GM12878 (cell line): ENCODE measurements around the gene OR6C65. TPM values are rescaled to one million over a fixed set of nuclear protein-coding genes. Genes with fewer than 3 reads are reported as not detected.

ENCODE experiments used
- ATAC-seq: fragments of 200-7000 bp; cut with Tn5 transposase; 3 replicates; pipeline ENCODE4 v1.9.1; 2020; ENCODE audit warnings: mild to moderate bottlenecking, moderate library complexity
- BruUV-seq: library from RNA; stranded (reverse); fragments of 400-500 nt; replicated peaks from 2 replicates; lab custom pipeline; 2021; lab: Mats Ljungman, UMichigan
- CTCF ChIA-PET: fragments of 300-600 bp; sonication (Branson Sonifier 250); formaldehyde crosslinking; extraction: SDS; loops from one replicate; lab custom pipeline; 2021; ENCODE audit warnings: inconsistent platforms; lab: Yijun Ruan, JAX
- POLR2A ChIA-PET: fragments of 350-600 bp; formaldehyde crosslinking; extraction: SDS; loops from one replicate; lab custom pipeline; 2021; ENCODE audit warnings: inconsistent platforms; lab: Charles Lee
- RAD21 ChIA-PET: fragments of 300-600 bp; sonication (Branson Sonifier 250); formaldehyde crosslinking; loops from one replicate; lab custom pipeline; 2023; ENCODE audit warnings: antibody characterized with exemption; ENCODE audit not compliant: unreplicated experiment; lab: Charles Lee
- SMC1A ChIA-PET: fragments of 300-600 bp; sonication (Branson Sonifier 250); formaldehyde crosslinking; loops from one replicate; lab custom pipeline; 2023; ENCODE audit not compliant: unreplicated experiment, uncharacterized antibody; lab: Charles Lee
- DNase-seq: peaks from one replicate; pipeline ENCODE4 v3.0.0-alpha.2; 2011; ENCODE audit warnings: low read depth, low spot score
- FAIRE-seq: peaks from 3 replicates; lab custom pipeline; 2011; peaks lifted over from hg19 to GRCh38; lab: Jason Lieb, UNC
- H2AFZ ChIP-seq: 2 replicates; pipeline ENCODE4 v1.6.0; 2011; ENCODE audit warnings: low read depth, low read length, control low read depth; ENCODE audit not compliant: control insufficient read depth
- H3K27ac ChIP-seq: 2 replicates; pipeline ENCODE4 v1.5.1; 2011; ENCODE audit warnings: control low read depth; ENCODE audit not compliant: control insufficient read depth, insufficient read depth
- H3K27me3 ChIP-seq, 2 experiments: replicated peaks in 1 of 2; 2 replicates each; pipeline versions ENCODE4 v1.6.0 to v1.6.1; 2011; ENCODE audit warnings: low read length in 1 of 2; ENCODE audit not compliant: control insufficient read depth in 2 of 2, insufficient read depth in 2 of 2
- H3K36me3 ChIP-seq, 2 experiments: 2 replicates each; pipeline ENCODE4 v1.5.1; 2011; ENCODE audit warnings: low read length in 1 of 2; ENCODE audit not compliant: control insufficient read depth in 2 of 2, insufficient read depth in 2 of 2
- H3K4me1 ChIP-seq: 2 replicates; pipeline ENCODE4 v1.6.1; 2011; ENCODE audit warnings: mild to moderate bottlenecking, low read length, moderate library complexity, mixed read lengths; ENCODE audit not compliant: control insufficient read depth, insufficient read depth
- H3K4me2 ChIP-seq: 2 replicates; pipeline ENCODE4 v1.6.0; 2011; ENCODE audit warnings: control low read depth; ENCODE audit not compliant: control insufficient read depth, insufficient read depth
- H3K4me3 ChIP-seq: fragments of 200-600 bp; sonication (generic); 2 replicates; pipeline ENCODE4 v1.5.1; 2016
- H3K79me2 ChIP-seq: 2 replicates; pipeline ENCODE4 v1.6.0; 2011; ENCODE audit warnings: low read length; ENCODE audit not compliant: control insufficient read depth, insufficient read depth
- H3K9ac ChIP-seq: 2 replicates; pipeline ENCODE4 v1.8.0; 2011; ENCODE audit warnings: low read length, control low read depth, mixed read lengths; ENCODE audit not compliant: control insufficient read depth, insufficient read depth
- H3K9me3 ChIP-seq: replicated peaks from 3 replicates; pipeline ENCODE4 v1.5.1; 2011; ENCODE audit warnings: mild to moderate bottlenecking, low read length; ENCODE audit not compliant: control insufficient read depth, insufficient read depth
- H4K20me1 ChIP-seq: 2 replicates; pipeline ENCODE4 v1.6.0; 2011; ENCODE audit not compliant: control insufficient read depth, insufficient read depth
- ATF2 ChIP-seq: IDR thresholded peaks from 2 replicates; pipeline ENCODE4 v1.6.1; 2012; ENCODE audit warnings: low read length, inconsistent platforms
- BMI1 ChIP-seq: fragments of 450-650 bp; IDR thresholded peaks from 2 replicates; pipeline ENCODE4 v1.6.1; 2016; ENCODE audit warnings: mild to moderate bottlenecking, moderate library complexity, borderline replicate concordance
- CHD1 ChIP-seq: IDR thresholded peaks from 2 replicates; pipeline ENCODE4 v1.6.1; 2012; ENCODE audit warnings: low read depth, low read length, improper control_type of control experiment
- ETV6 ChIP-seq, 2 experiments: fragments of 450-650 bp in 1 of 2; IDR thresholded peaks in 1 of 2; conservative IDR thresholded peaks in 1 of 2; 2 replicates each; pipeline ENCODE4 v1.6.1; 2014; ENCODE audit warnings: antibody characterized with exemption in 1 of 2, borderline replicate concordance in 1 of 2, low read depth in 1 of 2, mild to moderate bottlenecking in 1 of 2, moderate library complexity in 1 of 2
- GABPA ChIP-seq: IDR thresholded peaks from 2 replicates; pipeline ENCODE4 v1.6.1; 2014; ENCODE audit warnings: antibody characterized with exemption, low read depth, mild to moderate bottlenecking, inconsistent platforms
- IRF3 ChIP-seq: fragments of 450-650 bp; IDR thresholded peaks from 2 replicates; pipeline ENCODE4 v1.6.1; 2014; ENCODE audit warnings: mild to moderate bottlenecking
- JUND ChIP-seq: IDR thresholded peaks from 2 replicates; pipeline ENCODE4 v1.6.1; 2012; ENCODE audit warnings: low read depth, mild to moderate bottlenecking, low read length, improper control_type of control experiment, moderate library complexity
- NFXL1 ChIP-seq: fragments of 450-650 bp; IDR thresholded peaks from 2 replicates; pipeline ENCODE4 v1.6.1; 2017; ENCODE audit warnings: antibody characterized with exemption, mild to moderate bottlenecking, borderline replicate concordance
- NFYA ChIP-seq: IDR thresholded peaks from 2 replicates; pipeline ENCODE4 v1.6.1; 2011; ENCODE audit warnings: low read depth, mild to moderate bottlenecking, low read length, improper control_type of control experiment, borderline replicate concordance
- PBX3 ChIP-seq: IDR thresholded peaks from 2 replicates; pipeline ENCODE4 v1.6.1; 2011; ENCODE audit warnings: mild to moderate bottlenecking, low read depth, low read length, moderate library complexity; ENCODE audit not compliant: insufficient replicate concordance
- PRDM15 ChIP-seq: fragments of 450-650 bp; formaldehyde crosslinking; IDR thresholded peaks from 2 replicates; pipeline ENCODE4 v1.4.0; 2020; ENCODE audit warnings: mild to moderate bottlenecking, moderate library complexity
- SIX5 ChIP-seq: IDR thresholded peaks from 2 replicates; pipeline ENCODE4 v1.6.1; 2011; ENCODE audit warnings: mild to moderate bottlenecking, low read depth, low read length, moderate library complexity; ENCODE audit not compliant: severe bottlenecking
- STAT3 ChIP-seq: IDR thresholded peaks from 2 replicates; pipeline ENCODE4 v1.6.1; 2011; ENCODE audit warnings: low read depth, low read length, improper control_type of control experiment
- ZNF24 ChIP-seq: fragments of 450-650 bp; IDR thresholded peaks from 2 replicates; pipeline ENCODE4 v1.6.1; 2017; ENCODE audit warnings: antibody characterized with exemption, mild to moderate bottlenecking
- ZNF384 ChIP-seq: IDR thresholded peaks from 2 replicates; pipeline ENCODE4 v1.6.1; 2012; ENCODE audit warnings: low read depth, mild to moderate bottlenecking, low read length, improper control_type of control experiment, borderline replicate concordance
- ZSCAN29 ChIP-seq: fragments of 450-650 bp; IDR thresholded peaks from 2 replicates; pipeline ENCODE4 v1.6.1; 2017; ENCODE audit warnings: mild to moderate bottlenecking, moderate library complexity
- WGBS: methylation state at CpG from one replicate; pipeline ENCODE4 v1.1.6; 2016; ENCODE audit warnings: low lambda C conversion rate; ENCODE audit not compliant: insufficient replicate concordance, insufficient coverage; ENCODE audit errors: missing lambda C conversion rate; 5-methylcytosine and 5-hydroxymethylcytosine counted together
- in situ Hi-C: fragments of 300-500 bp; cut with MboI; formaldehyde crosslinking; loops from 9 replicates; pipeline ENCODE4 v1.14.3; 2018; ENCODE audit warnings: mixed read lengths
- intact Hi-C: fragments of 100-400 bp; cut with micrococcal nuclease; formaldehyde crosslinking; loops from one replicate; pipeline ENCODE4 v1.14.2; 2022; ENCODE audit not compliant: unreplicated experiment
- polyA plus RNA-seq, 11 experiments: library from polyadenylated mRNA; depleted of rRNA in 4 of 11; unstranded in 6 of 11; stranded (reverse) in 5 of 11; fragments of >200 nt; fragmentation: Nextera tagmentation in 4 of 11; fragmentation: Illumina TruSeq in 1 of 11; extraction: Ambion mirVana in 4 of 11; extraction: Trizol in 1 of 11; gene quantifications; 1 replicate in 1 of 11; 2 replicates in 10 of 11; pipeline versions ENCODE4 v1.2.1 to v1.2.3, GENCODE V29; 2011 to 2016; ENCODE audit warnings: inconsistent platforms in 2 of 11, missing spikeins in 2 of 11, low read depth in 1 of 11
- total RNA-seq, 4 experiments: library from RNA; depleted of rRNA in 3 of 4; stranded (reverse); fragments of >200 nt in 3 of 4; fragmentation: Illumina TruSeq in 1 of 4; extraction: Trizol in 1 of 4; gene quantifications; 2 replicates each; pipeline versions ENCODE4 v1.2.1 to v1.2.3, GENCODE V29; 2013 to 2021

The OR6C65 gene
- total and polyA plus RNA-seq, 10 of the 15 experiments (the other 5 are each of a cell fraction or from before 2014, with no cell fraction given) = not detected

GRCh38 chr12:55443776-55444175 lies 43.4 kb downstream of the OR6C65 start, which contains the start of gene OR6C2:
Gene OR6C2, plus strand, starts transcription at chr12:55444076. Its CDS starts 8,138 bp downstream, at chr12:55452214.
- RAD21 ChIA-PET = no interaction called here
- BruUV-seq = no TSS peak
- TF ChIP-seq PRDM15 (CRISPR knock-in tag) (no peak), ZNF24 (no peak), SIX5 (no peak), PBX3 (no peak), BMI1 (no peak), IRF3 (no peak), NFYA (no peak), ETV6 (conservative IDR thresholded peaks at IDR 0.05 in 1 of 2, IDR thresholded peaks at IDR 0.05 in 1 of 2; ENCODE audit: borderline replicate concordance in 1 of 2, low read depth in 1 of 2) (no peak), ATF2 (no peak), JUND (no peak), GABPA (no peak), STAT3 (no peak), ZNF384 (no peak), CHD1 (no peak), ZSCAN29 (no peak), NFXL1 (no peak)

More at GRCh38 chr12:55443776-55444175, 43.4 kb downstream of the OR6C65 start, which contains the start of gene OR6C2:
- ChIA-PET CTCF (interaction anchor here (1.1 kb wide), 1 partner anchor 15 kb away, joined by 3 read pairs; no protein-coding TSS in a partner anchor), POLR2A (no interaction called here), SMC1A (no interaction called here)
- no peaks in the 10 kb centered on the region for H4K20me1 ChIP-seq
- no peaks in the 10 kb centered on the region for H3K79me2 ChIP-seq
- no peak within 1 kb of the TSS for H3K4me3 ChIP-seq
- H3K4me1 ChIP-seq = no peaks in the 10 kb centered on the region
- H3K9ac ChIP-seq = no peak within 1 kb of the TSS
- H3K9me3 ChIP-seq = no peaks in the 10 kb centered on the region
- intact Hi-C loops (no loop called here), in situ Hi-C loops (no loop called here)
- 0% methylated on average over 2 of the region's 2 CpGs for WGBS
- no peak within 1 kb of the TSS for H3K4me2 ChIP-seq
- H2AFZ ChIP-seq = no peak within 1 kb of the TSS
- ATAC-seq = no peak
- no peak for FAIRE-seq
- no peaks in the 10 kb centered on the region for H3K36me3 ChIP-seq
- H3K27ac ChIP-seq = no peak within 1 kb of the TSS
- H3K27me3 ChIP-seq = no peaks in the 10 kb centered on the region
- DNase-seq = no peak
